Activated CD4-positive, alpha-beta T cell treated with anti-CD3 and anti-CD28 coated beads, Interleukin-2, amount 10 ng/mL, durations not matched to agents 24 days and 14 days (primary cell): ENCODE measurements around the gene KCNQ2. TPM values are rescaled to one million over a fixed set of nuclear protein-coding genes. Genes with fewer than 3 reads are reported as not detected.
A peak's percentile ranks its signal among the peaks of the same experiment; 100 is the strongest.

Experiments
- DNase-seq: peaks from one replicate; pipeline ENCODE4 v3.0.0; 2022
- H3K27ac Mint-ChIP-seq: one replicate; pipeline ENCODE4 v1.8.0; 2022; ENCODE audit warnings: mild to moderate bottlenecking, mixed read lengths
- H3K27me3 Mint-ChIP-seq: one replicate; pipeline ENCODE4 v1.8.0; 2022; ENCODE audit warnings: mixed read lengths
- H3K36me3 Mint-ChIP-seq: one replicate; pipeline ENCODE4 v1.8.0; 2022; ENCODE audit warnings: low read depth, mild to moderate bottlenecking, mixed read lengths
- H3K4me1 Mint-ChIP-seq: one replicate; pipeline ENCODE4 v1.8.0; 2021; ENCODE audit warnings: mixed read lengths
- H3K4me3 Mint-ChIP-seq: one replicate; pipeline ENCODE4 v1.8.0; 2022; ENCODE audit warnings: mild to moderate bottlenecking, moderate library complexity, mixed read lengths
- H3K9me3 Mint-ChIP-seq: one replicate; pipeline ENCODE4 v1.8.0; 2021; ENCODE audit warnings: mixed read lengths
- intact Hi-C: fragments of 100-400 bp; cut with micrococcal nuclease; formaldehyde crosslinking; loops from one replicate; pipeline ENCODE4 v1.15.1; 2023
- total RNA-seq: library from RNA; stranded (reverse); gene quantifications from 2 replicates; pipeline ENCODE4 v1.2.3, GENCODE V29; 2022

Gene KCNQ2
- total RNA-seq, 1 donor from 2014 or later = not detected

DNA sequence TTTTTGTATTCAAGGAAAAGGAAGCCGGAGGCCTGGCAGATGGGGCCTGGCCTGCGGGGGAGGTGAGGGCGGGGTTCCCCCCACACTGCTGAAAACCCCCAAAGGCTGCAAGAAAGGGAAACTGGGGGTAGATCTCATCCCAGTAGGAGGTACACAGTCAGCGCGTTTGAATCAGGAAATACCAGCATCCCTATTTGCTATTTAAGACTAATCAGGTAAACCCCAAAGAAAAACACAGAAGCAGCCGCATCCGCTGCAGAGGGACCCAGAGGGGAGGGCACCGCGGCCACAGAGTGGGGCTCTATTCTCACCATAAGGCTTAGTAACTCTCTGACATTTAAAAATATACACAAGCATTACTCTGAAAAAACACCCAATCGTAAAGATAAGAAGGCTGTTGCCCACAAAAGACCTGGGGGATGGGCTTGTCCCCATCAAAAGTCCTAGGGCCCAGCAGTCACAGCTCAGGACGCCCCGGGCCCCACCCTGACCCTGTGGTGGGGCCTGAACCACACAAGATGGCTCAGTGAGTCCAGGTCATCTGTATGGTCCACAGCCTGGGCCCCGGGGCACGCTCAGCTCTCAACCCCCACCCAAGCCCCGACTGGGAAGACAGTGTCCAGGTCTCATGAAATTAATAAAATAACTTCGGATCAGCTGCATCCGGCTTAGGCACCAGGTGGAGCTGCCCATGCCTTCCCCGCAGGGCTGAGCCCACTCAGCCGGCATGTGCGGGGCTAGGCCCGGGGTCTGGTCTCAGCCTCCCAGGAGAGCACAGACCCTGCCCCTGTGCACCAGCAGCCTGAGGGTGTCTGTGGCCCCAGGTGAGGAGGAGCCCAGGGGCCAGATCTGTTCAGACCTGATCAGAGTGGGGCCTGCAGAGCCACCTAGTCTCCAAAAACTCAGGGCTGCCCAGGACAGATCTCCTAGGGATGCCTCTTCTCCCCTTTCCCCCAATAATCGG, 31.0 kb downstream of the KCNQ2 start:
- peaks cover 15% of the 10 kb centered on the region for H3K4me1 Mint-ChIP-seq
- peaks cover 13% of the 10 kb centered on the region for H3K9me3 Mint-ChIP-seq
- peaks cover 4% of the 10 kb centered on the region for H3K27me3 Mint-ChIP-seq
- H3K4me3 Mint-ChIP-seq = peak overlapping the region; percentile 32
- peak overlapping the region; percentile 74 for H3K27ac Mint-ChIP-seq
- intact Hi-C loops = loop anchor here (2.0 to 5.0 kb wide), 2 partner anchors 56 to 79 kb away; partner anchors contain the start of genes EEF1A2 and PPDPF
- peak; percentile 72 for DNase-seq
- H3K36me3 Mint-ChIP-seq = no peaks in the 10 kb centered on the region

DNA sequence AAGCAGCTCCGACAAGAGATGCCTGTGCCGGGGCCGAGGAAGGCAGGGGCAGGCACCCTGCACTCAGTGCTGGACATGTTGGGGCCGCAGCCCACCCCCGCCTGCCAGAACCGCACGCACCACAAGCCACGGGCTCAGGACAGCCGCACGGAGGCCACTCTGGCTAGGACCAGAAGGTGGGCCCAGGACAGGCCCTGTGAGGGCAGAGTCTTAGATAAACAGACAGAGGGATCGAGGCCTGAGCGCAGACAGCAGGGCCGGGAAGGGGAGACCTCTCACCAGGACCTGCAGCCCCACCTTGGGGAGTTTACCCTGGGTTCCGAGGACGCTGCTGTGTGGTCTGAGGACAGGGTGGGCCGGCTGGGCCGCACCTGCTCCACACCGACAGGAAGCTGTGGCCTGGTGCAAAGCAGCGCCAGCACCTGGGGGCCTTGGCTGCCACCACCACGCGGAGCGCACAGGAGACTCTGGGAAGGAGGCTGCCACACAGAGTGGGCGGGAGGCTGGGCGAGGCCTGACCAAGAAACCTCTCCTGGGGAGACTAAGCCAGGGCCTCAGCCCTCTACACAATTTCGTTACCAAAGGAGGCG, 32.0 kb downstream of the KCNQ2 start:
- Mint-ChIP-seq H3K27ac (no peak overlapping the region), H3K4me3 (no peak overlapping the region), H3K27me3 (peaks cover 7% of the 10 kb centered on the region), H3K9me3 (peaks cover 13% of the 10 kb centered on the region), H3K4me1 (peaks cover 15% of the 10 kb centered on the region), H3K36me3 (no peaks in the 10 kb centered on the region)
- intact Hi-C loops = loop anchor here (5.0 kb wide), 1 partner anchor 57 kb away; the partner anchor contains the start of gene EEF1A2
- DNase-seq = no peak

DNA sequence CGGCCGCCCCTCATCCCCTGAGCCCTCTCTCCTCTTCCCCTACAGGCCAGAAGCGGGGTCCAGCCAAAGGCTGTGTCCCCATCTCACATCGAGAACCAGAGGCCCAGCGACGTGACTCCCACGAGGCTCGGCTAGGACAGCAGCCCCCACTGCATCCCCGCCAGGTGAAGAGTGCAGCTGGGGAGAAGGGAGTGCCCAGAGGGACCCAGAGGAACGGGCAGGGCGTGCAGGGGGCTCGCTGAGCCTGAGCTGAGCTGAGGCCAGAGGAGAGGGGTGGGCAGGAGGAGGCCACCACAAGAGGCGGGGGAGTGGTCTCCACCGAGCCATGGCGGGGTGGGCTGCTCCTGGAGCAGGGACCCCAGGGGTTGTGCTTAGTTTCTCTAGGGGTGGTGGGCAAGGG, 32.6 kb downstream of the KCNQ2 start:
- Mint-ChIP-seq H3K36me3 (no peaks in the 10 kb centered on the region), H3K9me3 (peaks cover 13% of the 10 kb centered on the region), H3K27me3 (peaks cover 7% of the 10 kb centered on the region), H3K4me3 (no peak overlapping the region), H3K4me1 (peaks cover 19% of the 10 kb centered on the region), H3K27ac (no peak overlapping the region)
- DNase-seq = no peak
- intact Hi-C loops = loop anchor here (5.0 kb wide), 1 partner anchor 57 kb away; the partner anchor contains the start of gene EEF1A2

DNA sequence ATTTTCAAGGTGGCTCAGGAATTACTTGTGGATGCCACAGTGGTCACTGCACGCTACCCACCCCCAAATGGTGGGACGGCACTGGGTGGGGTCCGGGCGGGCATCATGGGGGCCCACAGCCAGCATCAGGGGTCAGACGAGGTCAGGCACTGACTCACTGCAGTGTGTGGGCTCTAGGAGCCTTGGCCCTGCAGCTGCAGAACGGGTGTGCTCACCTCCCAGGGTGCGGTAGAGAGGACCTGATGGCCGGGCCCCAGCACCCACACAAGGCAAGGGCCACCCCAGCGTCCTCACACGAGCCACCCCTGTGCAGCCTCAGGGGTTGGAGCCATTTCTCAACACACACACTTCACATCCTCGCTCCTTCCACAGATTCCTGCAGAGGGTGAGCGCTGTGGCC, 34.3 kb downstream of the KCNQ2 start:
- Mint-ChIP-seq H3K9me3 (peaks cover 10% of the 10 kb centered on the region), H3K4me1 (peaks cover 23% of the 10 kb centered on the region), H3K27me3 (peaks cover 7% of the 10 kb centered on the region), H3K4me3 (no peak overlapping the region), H3K36me3 (no peaks in the 10 kb centered on the region), H3K27ac (no peak overlapping the region)
- intact Hi-C loops = no loop called here
- DNase-seq = no peak

DNA sequence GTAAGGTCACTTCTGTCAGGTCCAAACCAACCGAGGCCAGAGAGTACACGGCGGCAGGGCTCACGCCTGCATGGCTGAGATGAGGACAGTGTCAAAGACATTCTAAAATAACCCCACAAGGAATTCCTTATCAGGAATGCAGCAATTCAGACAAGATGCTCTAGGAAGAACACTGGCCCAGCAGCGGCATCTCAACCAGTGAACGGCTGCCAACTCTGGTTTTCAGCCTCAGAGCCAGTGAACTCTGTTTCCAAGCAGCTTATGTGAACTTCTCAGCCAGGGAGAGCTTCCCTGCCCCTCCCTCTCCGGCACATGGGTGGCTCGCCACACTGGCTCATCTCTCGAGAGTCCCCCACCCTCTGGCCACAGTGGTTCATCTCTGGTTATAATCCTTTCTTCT, 36.9 kb downstream of the KCNQ2 start:
- intact Hi-C loops = no loop called here
- Mint-ChIP-seq H3K27ac (no peak overlapping the region), H3K36me3 (no peaks in the 10 kb centered on the region), H3K27me3 (peaks cover 7% of the 10 kb centered on the region), H3K9me3 (no peaks in the 10 kb centered on the region), H3K4me1 (peaks cover 7% of the 10 kb centered on the region), H3K4me3 (no peak overlapping the region)
- no peak for DNase-seq

DNA sequence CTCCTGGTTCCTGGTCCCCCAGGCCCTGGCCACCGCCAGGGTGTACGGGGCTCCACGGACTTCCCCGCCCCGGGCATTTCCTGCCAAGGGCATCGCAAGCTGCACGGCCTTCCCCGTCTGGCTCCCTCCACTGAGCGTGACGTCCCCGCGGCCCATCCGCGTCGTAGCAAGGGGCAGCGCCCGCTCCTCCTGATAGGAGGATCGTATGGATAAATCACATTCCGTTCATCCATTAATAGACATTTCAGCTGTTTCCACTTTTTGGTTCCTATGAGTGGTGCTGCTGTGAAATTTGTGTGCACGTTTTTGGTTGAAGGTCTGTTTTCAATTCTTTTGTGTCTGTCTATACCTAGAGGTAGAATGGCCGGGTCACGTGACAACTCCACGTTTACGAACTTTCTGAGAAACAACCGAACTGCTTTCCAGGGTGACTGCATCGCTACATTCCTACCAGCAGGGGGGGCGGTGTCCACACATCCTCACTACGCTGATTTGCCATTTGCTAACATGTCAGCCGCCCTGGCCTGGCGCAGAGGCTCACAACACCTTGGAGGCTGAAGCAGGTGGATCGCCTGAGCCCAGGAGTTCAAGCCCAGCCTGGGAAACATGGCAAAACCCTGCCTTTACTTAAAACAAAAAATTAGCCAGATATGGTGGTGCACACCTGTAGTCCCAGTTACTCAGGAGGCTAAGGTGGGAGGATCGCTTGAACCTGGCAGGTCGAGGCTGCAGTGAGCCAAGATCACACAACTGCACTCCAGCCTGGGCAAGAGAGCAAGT, 37.7 kb downstream of the KCNQ2 start:
- no peaks in the 10 kb centered on the region for H3K36me3 Mint-ChIP-seq
- H3K4me1 Mint-ChIP-seq = peaks cover 7% of the 10 kb centered on the region
- intact Hi-C loops = no loop called here
- peak; percentile 92 for DNase-seq
- no peaks in the 10 kb centered on the region for H3K9me3 Mint-ChIP-seq
- peaks cover 7% of the 10 kb centered on the region for H3K27me3 Mint-ChIP-seq
- peak overlapping the region; percentile 61 for H3K27ac Mint-ChIP-seq
- peak overlapping the region; percentile 51 for H3K4me3 Mint-ChIP-seq

DNA sequence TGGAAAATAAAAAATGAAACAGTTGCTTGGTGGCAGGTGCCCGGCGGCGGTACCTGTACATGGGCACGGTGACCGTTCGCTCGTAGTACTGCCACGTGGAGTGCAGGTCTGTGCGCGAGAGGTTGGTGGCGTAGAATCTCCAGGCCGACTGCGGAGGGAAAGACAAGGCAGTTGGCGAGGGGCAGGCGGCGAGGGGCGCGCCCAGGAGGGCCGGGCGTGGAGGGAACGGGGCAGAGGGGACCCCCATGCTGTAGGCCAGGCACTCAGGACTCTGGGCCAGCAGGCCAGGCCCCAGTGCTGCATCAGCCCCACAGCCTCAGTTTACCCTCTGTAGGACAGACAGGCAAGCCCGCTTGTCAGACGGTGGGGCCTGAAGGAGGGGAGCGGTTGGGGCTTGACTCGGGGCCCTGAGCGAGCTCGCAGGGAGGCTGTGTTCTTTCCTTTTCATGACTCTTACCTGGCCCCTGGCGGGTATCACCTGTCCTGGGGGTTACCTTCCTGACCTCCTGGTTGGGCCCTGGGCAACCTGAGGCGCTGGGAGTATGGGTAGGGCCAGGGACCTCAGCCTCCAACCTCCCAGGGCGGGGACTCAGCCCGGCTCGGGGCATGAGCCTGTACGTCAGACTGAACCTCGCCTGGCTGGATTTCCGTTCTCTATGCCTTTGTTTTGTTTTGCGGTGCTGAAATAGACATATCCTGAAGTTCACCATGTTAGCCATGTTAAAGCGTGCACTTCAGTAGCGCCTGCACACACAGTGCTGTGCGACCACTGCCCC, 38.5 kb downstream of the KCNQ2 start:
- Mint-ChIP-seq H3K36me3 (no peaks in the 10 kb centered on the region), H3K4me3 (no peak overlapping the region), H3K27ac (no peak overlapping the region), H3K4me1 (peaks cover 7% of the 10 kb centered on the region), H3K9me3 (no peaks in the 10 kb centered on the region), H3K27me3 (peaks cover 7% of the 10 kb centered on the region)
- intact Hi-C loops = no loop called here
- peak; percentile 64 for DNase-seq

DNA sequence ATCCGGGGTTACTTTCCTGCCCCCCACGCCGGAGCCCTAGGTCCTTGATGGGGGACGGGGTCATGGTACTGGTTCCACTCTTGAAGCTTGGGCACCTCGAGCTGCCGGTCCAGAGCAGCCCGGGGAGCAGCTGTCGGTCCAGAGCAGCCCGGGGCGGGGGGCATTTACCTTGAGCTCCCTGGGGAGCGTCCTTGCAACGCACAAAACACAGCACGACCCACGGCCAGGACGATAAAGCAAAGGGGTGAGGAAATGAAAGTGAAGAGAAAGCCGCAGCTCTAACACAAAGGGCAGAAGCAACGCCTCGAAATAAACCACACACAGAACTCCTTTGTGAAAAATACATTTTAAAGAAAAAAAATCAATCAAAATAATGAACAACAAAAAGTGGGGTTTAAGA, 39.1 kb downstream of the KCNQ2 start:
- Mint-ChIP-seq H3K9me3 (no peaks in the 10 kb centered on the region), H3K27ac (no peak overlapping the region), H3K27me3 (peaks cover 7% of the 10 kb centered on the region), H3K4me3 (no peak overlapping the region), H3K4me1 (peaks cover 7% of the 10 kb centered on the region), H3K36me3 (no peaks in the 10 kb centered on the region)
- DNase-seq = no peak
- intact Hi-C loops = no loop called here

DNA sequence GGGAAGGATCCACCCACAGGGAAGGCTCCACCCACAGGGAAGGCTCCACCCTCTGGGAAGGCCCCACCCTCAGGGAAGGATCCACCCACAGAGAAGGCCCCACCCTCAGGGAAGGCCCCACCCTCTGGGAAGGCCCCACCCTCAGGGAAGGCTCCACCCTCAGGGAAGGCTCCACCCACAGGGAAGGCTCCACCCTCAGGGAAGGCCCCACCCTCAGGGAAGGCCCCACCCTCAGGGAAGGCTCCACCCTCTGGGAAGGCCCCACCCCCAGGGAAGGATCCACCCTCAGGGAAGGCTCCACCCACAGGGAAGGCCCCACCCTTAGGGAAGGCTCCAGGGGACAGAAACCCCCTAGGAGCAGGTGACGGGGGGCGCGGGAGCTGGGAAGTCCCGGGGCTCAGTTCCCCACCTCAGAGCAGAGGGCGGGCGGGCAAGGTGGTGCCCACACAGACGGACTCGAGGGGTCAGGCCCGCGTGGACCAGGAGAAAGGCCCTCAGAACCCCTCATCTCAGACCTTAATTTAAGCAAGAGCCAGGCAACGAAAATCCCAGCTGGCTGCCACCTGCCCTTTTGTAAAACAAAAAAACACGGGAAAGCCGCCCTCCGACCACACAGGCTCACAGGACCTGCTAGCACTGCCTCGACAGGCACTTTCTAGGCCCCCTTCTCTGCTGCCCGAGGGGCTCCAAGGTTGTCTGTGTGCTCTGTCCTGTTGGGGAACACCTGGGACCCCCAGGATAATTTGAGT, 39.7 kb downstream of the KCNQ2 start:
- Mint-ChIP-seq H3K27me3 (peaks cover 7% of the 10 kb centered on the region), H3K4me3 (no peak overlapping the region), H3K9me3 (no peaks in the 10 kb centered on the region), H3K36me3 (no peaks in the 10 kb centered on the region), H3K4me1 (peaks cover 7% of the 10 kb centered on the region), H3K27ac (no peak overlapping the region)
- intact Hi-C loops = no loop called here
- no peak for DNase-seq

DNA sequence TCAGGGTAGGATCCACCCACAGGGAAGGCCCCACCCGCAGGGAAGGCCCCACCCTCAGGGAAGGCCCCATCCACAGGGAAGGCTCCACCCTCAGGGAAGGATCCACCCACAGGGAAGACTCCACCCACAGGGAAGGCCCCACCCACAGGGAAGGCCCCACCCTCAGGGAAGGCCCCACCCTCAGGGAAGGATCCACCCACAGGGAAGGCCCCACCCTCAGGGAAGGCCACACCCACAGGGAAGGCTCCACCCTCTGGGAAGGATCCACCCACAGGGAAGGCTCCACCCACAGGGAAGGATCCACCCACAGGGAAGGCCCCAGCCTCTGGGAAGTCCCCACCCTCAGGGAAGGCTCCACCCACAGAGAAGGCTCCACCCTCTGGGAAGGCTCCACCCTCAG, 40.5 kb downstream of the KCNQ2 start:
- Mint-ChIP-seq H3K9me3 (no peaks in the 10 kb centered on the region), H3K4me3 (no peak overlapping the region), H3K27ac (no peak overlapping the region), H3K27me3 (peaks cover 3% of the 10 kb centered on the region), H3K4me1 (peaks cover 7% of the 10 kb centered on the region), H3K36me3 (no peaks in the 10 kb centered on the region)
- DNase-seq = no peak
- intact Hi-C loops = no loop called here

DNA sequence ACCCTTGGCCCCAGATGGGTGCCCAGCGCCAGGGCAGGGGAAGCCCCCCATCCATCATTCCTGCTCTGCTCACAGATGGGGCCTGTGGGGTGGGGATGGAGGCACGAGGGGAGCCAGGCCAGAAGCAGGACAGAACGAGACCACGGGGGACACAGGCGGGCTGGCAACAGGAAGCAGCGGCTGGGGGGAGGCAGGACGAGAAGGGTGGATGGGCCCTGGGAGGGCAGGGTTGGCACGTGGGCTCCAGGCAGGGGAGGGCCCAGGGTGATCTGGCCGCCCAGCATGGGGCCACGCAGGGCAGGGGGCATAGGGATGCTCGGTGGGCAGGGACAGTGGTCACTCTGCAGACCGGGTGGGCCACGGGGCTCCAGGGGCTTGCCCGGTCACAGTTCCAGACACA, 41.6 kb downstream of the KCNQ2 start:
- H3K4me1 Mint-ChIP-seq = peaks cover 7% of the 10 kb centered on the region
- H3K36me3 Mint-ChIP-seq = no peaks in the 10 kb centered on the region
- H3K27ac Mint-ChIP-seq = no peak overlapping the region
- no peak overlapping the region for H3K4me3 Mint-ChIP-seq
- DNase-seq = no peak
- peaks cover 2% of the 10 kb centered on the region for H3K27me3 Mint-ChIP-seq
- intact Hi-C loops = no loop called here
- no peaks in the 10 kb centered on the region for H3K9me3 Mint-ChIP-seq

DNA sequence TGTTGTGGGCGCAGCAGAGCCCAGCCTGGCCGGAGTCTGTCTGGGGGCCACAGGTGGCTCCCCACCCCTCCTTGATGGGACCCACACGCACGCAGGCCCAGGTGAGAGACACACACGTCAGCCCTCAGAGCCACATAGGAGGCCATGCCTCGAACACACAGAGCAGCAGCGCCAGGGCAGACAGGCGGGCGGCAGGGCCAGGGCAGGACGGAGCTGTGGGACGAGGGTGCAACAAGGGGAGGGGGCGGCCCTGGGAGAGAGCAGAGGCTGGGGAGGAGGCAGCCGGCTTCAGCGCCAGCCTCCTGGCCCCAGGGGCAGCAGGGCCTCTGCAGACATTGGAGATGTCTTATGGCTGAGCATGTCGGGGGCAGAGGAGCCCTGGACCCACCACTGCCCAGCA, 42.5 kb downstream of the KCNQ2 start:
- no peaks in the 10 kb centered on the region for H3K27me3 Mint-ChIP-seq
- no peak for DNase-seq
- H3K4me1 Mint-ChIP-seq = peaks cover 5% of the 10 kb centered on the region
- no peak overlapping the region for H3K4me3 Mint-ChIP-seq
- intact Hi-C loops = no loop called here
- H3K9me3 Mint-ChIP-seq = no peaks in the 10 kb centered on the region
- H3K27ac Mint-ChIP-seq = no peak overlapping the region
- no peaks in the 10 kb centered on the region for H3K36me3 Mint-ChIP-seq
